ENCODE results near the gene GMEB2. TPM values are rescaled to one million over a fixed set of nuclear protein-coding genes. Genes with fewer than 3 reads are reported as not detected.
"Not testable (repeated sequence)": the region's sequence is repeated elsewhere in the genome, so short reads cannot be mapped to it uniquely, and the experiment has no call there.

Gene GMEB2
- total RNA-seq, 1 experiment from 2014 or later = 19.6 TPM

GRCh38 chr20:63642527-63643247 is 15.8 kb upstream of the GMEB2 start:
- no peak for DNase-seq (ENCODE audit: unreplicated experiment)
- Mint-ChIP-seq H3K27me3 (ENCODE audit: insufficient read depth, unreplicated experiment) (no peaks in the 10 kb centered on the region), H3K4me1 (ENCODE audit: insufficient read depth, unreplicated experiment) (peaks cover 6% of the 10 kb centered on the region), H3K9me3 (ENCODE audit: unreplicated experiment) (no peaks in the 10 kb centered on the region), H3K4me3 (ENCODE audit: unreplicated experiment) (peak overlapping the region; percentile 74), H3K27ac (ENCODE audit: low read depth, unreplicated experiment) (peak overlapping the region; percentile 49), H3K36me3 (ENCODE audit: insufficient read depth, unreplicated experiment) (peaks cover 14% of the 10 kb centered on the region)
- intact Hi-C loops (cut with micrococcal nuclease) = loop anchor here (10.0 kb wide), 1 partner anchor 108 kb away; the partner anchor contains the start of gene PTK6
- no peak for TF ChIP-seq CTCF (IDR thresholded peaks at IDR 0.05; ENCODE audit: unreplicated experiment)
- POLR2A ChIA-PET = interaction anchor here (0.7 to 2.7 kb wide), 14 partner anchors 9 to 846 kb away, joined by 3 to 33 read pairs (median 7); partner anchors contain the start of genes ARFRP1, GMEB2, MRGBP and RTEL1
- BruUV-seq (replicated peaks) = no TSS peak
- CTCF ChIA-PET = interaction anchor here (0.6 to 1.2 kb wide), 3 partner anchors 59 to 395 kb away, joined by 3 to 4 read pairs (median 3); no protein-coding TSS in a partner anchor

DNA sequence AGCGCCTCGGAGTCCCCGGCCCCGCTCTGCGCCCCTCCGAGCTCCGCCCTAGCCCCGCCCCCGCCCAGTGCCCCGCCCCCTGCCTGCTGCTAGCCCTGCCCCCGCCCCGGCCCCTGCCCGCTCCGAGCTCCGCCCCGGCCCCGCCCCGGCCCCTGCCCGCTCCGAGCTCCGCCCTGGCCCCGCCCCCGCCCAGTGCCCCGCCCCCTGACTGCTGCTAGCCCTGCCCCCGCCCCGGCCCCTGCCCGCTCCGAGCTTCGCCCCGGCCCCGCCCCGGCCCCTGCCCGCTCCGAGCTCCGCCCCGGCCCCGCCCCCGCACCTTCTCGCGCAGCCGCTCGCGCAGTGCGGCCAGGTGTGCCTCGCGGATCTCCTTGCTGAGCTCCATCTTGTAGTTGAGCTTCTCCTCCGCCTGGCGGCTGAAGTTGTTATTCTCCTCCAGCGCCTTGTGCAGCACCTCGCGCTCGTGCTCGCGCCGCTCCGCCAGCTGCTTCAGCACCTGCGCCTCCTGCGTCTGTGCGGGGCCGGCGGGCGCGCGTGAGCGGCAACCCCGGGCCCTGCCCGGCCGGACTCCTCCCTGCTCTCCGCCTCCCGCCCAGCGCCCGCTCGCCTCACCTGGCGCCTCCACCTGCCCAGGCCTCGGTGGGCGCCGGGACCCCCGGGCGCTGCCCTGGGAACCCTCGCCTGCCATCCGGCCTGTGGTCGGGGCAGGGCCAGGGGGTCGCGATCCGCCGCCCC is 15.1 kb upstream of the GMEB2 start:
- ChIA-PET POLR2A (interaction anchor here (0.6 to 2.7 kb wide), 18 partner anchors 10 to 846 kb away, joined by 3 to 33 read pairs (median 6); partner anchors contain the start of genes ARFRP1, GMEB2, MRGBP and RTEL1), CTCF (interaction anchor here (0.6 to 1.3 kb wide), 5 partner anchors 10 to 396 kb away, joined by 3 to 9 read pairs (median 3); partner anchors contain the start of gene PRPF6)
- Mint-ChIP-seq H3K4me1 (ENCODE audit: insufficient read depth, unreplicated experiment) (peaks cover 6% of the 10 kb centered on the region), H3K27ac (ENCODE audit: low read depth, unreplicated experiment) (no peak overlapping the region), H3K36me3 (ENCODE audit: insufficient read depth, unreplicated experiment) (peaks cover 14% of the 10 kb centered on the region), H3K27me3 (ENCODE audit: insufficient read depth, unreplicated experiment) (no peaks in the 10 kb centered on the region), H3K9me3 (ENCODE audit: unreplicated experiment) (no peaks in the 10 kb centered on the region), H3K4me3 (ENCODE audit: unreplicated experiment) (peak overlapping the region; percentile 74)
- BruUV-seq (replicated peaks) = no TSS peak
- DNase-seq (ENCODE audit: unreplicated experiment) = peak; percentile 82
- peak; percentile 39 for TF ChIP-seq CTCF (IDR thresholded peaks at IDR 0.05; ENCODE audit: unreplicated experiment)
- intact Hi-C loops (cut with micrococcal nuclease) = loop anchor here (10.0 kb wide), 1 partner anchor 107 kb away; the partner anchor contains the start of gene PTK6

DNA sequence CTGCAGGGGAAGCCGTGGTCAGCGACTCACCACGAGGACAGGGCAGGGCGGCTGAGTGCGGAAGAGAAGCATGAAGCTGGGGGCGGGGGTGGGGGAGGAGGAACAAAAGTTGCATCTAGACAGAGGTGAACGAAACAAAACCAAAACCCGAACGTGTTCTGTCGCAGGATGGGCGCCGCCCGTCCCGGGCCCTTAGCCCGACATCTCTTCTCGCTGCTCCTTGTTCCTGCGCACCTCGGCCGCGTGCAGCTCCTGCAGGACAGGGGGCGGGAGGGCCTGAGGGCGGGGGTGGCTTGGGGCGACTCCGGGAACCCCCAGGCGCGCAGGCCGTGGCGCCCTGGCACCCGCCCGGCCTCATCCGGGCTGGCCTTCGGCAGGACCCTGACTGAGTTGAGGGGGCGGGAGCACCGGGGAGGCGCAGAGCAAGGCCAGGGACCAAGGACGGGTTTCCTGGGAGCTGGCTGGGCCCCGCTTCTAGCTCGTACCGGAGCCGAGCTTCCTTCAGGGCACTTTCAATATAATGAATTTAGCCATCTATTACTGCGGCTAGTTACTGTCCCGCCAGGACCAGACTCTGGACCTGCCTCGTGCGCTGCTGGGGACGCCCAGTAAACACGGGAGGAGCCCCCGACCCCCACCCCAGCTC is 14.4 kb upstream of the GMEB2 start:
- no peak overlapping the region for H3K27ac Mint-ChIP-seq (ENCODE audit: low read depth, unreplicated experiment)
- POLR2A ChIA-PET = interaction anchor here (0.6 to 2.7 kb wide), 16 partner anchors 11 to 399 kb away, joined by 3 to 33 read pairs (median 6); partner anchors contain the start of genes ARFRP1, GMEB2, RTEL1 and STMN3
- no peaks in the 10 kb centered on the region for H3K27me3 Mint-ChIP-seq (ENCODE audit: insufficient read depth, unreplicated experiment)
- peaks cover 6% of the 10 kb centered on the region for H3K4me1 Mint-ChIP-seq (ENCODE audit: insufficient read depth, unreplicated experiment)
- no peak for TF ChIP-seq CTCF (IDR thresholded peaks at IDR 0.05; ENCODE audit: unreplicated experiment)
- CTCF ChIA-PET = interaction anchor here (0.6 to 1.3 kb wide), 4 partner anchors 10 to 414 kb away, joined by 3 to 9 read pairs (median 4); partner anchors contain the start of gene PRPF6
- no peaks in the 10 kb centered on the region for H3K9me3 Mint-ChIP-seq (ENCODE audit: unreplicated experiment)
- no TSS peak for BruUV-seq (replicated peaks)
- intact Hi-C loops (cut with micrococcal nuclease) = loop anchor here (10.0 kb wide), 1 partner anchor 106 kb away; the partner anchor contains the start of gene PTK6
- DNase-seq (ENCODE audit: unreplicated experiment) = no peak
- peaks cover 14% of the 10 kb centered on the region for H3K36me3 Mint-ChIP-seq (ENCODE audit: insufficient read depth, unreplicated experiment)
- H3K4me3 Mint-ChIP-seq (ENCODE audit: unreplicated experiment) = no peak overlapping the region

DNA sequence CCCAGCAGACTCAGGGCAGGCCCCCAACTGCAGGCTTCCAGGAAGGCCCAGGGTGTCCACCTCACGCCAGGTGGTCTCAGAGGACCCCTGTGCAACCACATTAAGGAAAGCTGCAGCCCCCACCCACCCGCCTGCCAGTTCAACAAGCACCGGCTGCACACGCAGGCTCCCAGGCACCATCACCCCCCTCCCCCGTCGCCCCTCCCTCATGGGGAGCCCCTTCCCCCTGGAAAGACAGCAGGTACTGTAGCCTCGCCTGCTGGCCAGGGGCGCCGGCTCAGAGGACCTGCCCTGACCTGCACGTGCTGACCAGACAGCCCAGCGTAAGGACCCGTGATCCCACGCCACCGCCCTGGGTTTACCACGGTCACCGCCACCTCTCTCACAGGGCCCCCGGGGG is 13.8 kb upstream of the GMEB2 start:
- H3K4me1 Mint-ChIP-seq (ENCODE audit: insufficient read depth, unreplicated experiment); CTCF ChIA-PET; DNase-seq (ENCODE audit: unreplicated experiment); H3K27ac Mint-ChIP-seq (ENCODE audit: low read depth, unreplicated experiment); H3K27me3 Mint-ChIP-seq (ENCODE audit: insufficient read depth, unreplicated experiment); BruUV-seq (replicated peaks); POLR2A ChIA-PET; H3K4me3 Mint-ChIP-seq (ENCODE audit: unreplicated experiment); H3K9me3 Mint-ChIP-seq (ENCODE audit: unreplicated experiment): not testable (repeated sequence)
- intact Hi-C loops (cut with micrococcal nuclease) = loop anchor here (10.0 kb wide), 1 partner anchor 106 kb away; the partner anchor contains the start of gene PTK6
- H3K36me3 Mint-ChIP-seq (ENCODE audit: insufficient read depth, unreplicated experiment) = peaks cover 14% of the 10 kb centered on the region
